Left lobe of liver (tissue), 1 donor: ENCODE results near the gene HSPA13. TPM values are rescaled to one million over a fixed set of nuclear protein-coding genes. Genes with fewer than 3 reads are reported as not detected.

ENCODE experiments used
- total RNA-seq: library from RNA; stranded (reverse); gene quantifications from one replicate; pipeline ENCODE4 v1.2.1, GENCODE V29; 2021
- donor health status: DM: no; HTN: yes; CAD: no.

HSPA13 gene
- total RNA-seq, 1 donor from 2014 or later = 7.7 TPM

Other genes with a start within 250 kb of the HSPA13 start
- gene LIPI, start 172.2 kb downstream of the HSPA13 start, total RNA-seq = not detected
- not detected for gene RBM11, start 167.0 kb downstream of the HSPA13 start, total RNA-seq
- gene SAMSN1, start 163.2 kb upstream of the HSPA13 start, total RNA-seq = 1.6 TPM